ENCODE measurements around the gene CHD3.
"Not testable (repeated sequence)": the region's sequence is repeated elsewhere in the genome, so short reads cannot be mapped to it uniquely, and the experiment has no call there.

Gene CHD3

DNA sequence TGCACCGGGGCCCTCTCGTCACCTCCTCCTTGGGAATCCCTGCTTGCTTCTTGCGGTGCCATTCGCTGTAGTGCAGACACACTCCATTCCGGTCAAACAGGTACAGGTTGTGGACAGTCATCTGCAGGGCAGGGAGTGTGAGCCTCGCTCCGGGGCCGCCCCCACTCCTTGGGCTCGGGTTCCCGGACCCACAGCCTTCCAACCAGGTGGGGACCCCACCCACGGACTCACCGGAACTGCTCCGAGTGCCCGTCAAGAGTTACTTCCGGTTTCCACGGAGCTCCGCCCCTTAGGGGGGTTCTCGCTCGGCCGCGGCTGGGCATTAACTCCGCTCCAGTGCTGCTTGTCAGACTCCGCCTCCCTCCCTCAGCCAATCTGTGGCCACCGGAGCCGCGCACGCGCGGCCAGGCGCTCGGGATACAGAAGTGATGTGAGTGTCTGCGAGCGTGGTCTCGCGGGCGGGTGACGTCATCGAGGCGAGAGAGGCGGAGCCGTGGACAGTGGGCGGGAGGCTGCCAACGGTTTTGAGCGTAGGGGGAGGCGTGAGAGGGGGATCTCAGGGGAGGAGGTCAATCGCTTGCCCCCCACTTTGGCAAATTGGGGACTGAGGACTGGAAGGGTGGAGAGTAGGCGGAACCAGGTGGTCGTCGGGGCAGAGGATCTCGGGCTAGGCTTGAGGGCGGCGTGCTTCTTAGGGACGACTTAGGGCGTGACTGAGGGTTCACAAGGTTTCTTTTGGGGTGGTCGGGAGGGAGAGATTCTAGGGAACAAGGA, 43.3 kb downstream of the CHD3 start, which contains the start of the genes CNTROB and TRAPPC1:
Gene CNTROB, plus strand, starts transcription at position 498 of the 774 bp plus-strand sequence. CDS start 874 bp downstream, outside the sequence.
Gene TRAPPC1, minus strand, starts transcription at position 238 of the 774 bp plus-strand sequence. Its CDS starts 117 bp downstream, at position 121.
- DNase-seq (peak; percentile 99), ATAC-seq (peak; percentile 98)

DNA sequence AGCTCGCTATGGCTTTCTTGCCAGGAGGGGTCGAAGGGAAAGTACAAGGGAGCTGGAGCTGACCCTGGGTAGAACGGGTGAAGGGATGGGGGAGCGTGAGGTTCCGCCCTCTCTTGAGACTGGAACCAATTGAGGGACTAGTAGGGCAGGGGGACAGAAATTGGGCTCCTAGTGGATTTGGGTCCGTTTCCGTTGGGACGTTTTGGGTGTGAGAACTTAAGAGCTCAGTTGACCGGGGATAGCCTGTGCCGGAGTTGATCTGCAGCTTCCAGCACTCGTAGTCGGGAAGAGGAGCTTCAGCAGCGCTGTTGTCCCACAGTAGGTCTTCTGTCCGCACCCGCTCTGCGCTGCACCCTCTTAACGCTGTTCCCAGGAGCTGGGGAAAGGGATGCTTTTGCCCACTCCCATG, 43.9 kb downstream of the CHD3 start:
- DNase-seq (peak; percentile 36), ATAC-seq (peak; percentile 36)

DNA sequence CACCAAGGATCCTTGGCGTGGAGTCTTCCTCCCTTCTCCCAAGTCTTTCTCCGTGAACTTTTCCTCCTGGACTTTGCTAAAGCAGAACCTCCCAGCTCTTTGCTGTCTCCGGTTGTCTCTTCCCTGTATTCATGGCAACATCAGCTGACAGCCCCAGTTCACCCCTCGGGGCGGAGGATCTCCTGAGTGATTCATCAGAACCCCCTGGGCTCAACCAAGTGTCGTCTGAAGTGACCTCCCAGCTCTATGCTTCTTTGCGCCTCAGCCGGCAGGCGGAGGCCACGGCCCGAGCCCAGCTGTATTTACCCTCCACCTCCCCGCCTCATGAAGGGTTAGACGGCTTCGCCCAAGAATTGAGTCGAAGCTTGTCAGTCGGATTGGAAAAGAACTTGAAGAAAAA, 44.4 kb downstream of the CHD3 start:
- ATAC-seq, result no peak
- peak; percentile 44 for DNase-seq

DNA sequence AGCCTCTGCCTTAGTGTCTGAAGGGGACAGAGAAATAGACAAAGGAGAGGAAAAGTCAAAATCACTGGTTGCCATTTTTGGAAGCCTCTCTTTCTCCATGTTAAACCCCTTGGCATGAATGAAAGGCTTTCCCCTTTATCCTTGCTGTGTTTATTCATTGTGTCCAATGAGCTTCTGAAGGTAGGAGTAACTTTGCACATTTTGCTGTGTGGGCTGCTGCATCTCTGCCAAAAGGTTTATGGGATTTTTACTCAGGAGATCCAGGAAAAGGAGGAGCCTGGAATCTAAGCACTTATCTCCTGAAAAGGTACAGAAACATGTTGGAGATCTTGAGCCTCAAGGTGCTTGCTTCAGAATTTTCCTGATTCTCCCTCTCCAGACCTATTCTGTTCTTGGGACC, 47.3 kb downstream of the CHD3 start:
- DNase-seq (no peak), ATAC-seq (no peak)

DNA sequence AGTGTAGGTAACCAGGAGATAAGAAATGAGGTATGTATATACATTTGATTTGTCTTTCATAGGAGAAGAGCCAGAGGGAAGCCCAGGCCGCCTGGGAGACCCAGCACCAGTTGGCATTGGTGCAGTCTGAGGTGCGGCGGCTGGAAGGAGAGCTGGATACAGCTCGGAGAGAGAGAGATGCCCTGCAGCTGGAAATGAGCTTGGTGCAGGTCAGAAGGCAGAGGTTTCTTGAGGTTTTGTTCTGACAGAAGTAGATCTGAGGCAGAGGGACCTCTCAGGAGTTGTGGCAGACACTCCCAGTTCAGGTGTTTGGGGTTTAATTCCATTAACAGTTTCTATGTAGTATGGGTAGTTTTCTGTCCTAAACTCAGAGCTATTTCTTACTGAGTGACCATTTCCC, 51.4 kb downstream of the CHD3 start:
- no peak for DNase-seq
- ATAC-seq, result no peak

DNA sequence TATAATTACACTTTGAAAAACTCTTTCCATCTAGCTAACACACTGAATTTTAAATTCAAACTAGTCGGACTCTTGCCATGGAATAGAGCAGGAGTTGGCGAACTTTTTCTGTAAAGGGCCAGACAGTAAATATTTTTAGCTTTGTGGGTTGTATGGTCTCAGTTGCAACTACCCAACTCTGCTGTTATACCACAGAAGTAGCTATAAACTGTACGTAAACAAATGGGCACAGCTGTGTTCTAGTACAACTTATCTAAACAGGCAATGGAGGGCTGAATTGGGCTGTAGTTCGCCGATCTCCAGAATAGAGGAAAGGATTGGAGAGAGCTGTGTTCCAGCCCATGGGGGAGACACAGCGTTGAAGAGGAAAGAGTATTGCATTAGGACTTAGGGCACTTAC, 52.2 kb downstream of the CHD3 start:
- DNase-seq (no peak), ATAC-seq (no peak)

DNA sequence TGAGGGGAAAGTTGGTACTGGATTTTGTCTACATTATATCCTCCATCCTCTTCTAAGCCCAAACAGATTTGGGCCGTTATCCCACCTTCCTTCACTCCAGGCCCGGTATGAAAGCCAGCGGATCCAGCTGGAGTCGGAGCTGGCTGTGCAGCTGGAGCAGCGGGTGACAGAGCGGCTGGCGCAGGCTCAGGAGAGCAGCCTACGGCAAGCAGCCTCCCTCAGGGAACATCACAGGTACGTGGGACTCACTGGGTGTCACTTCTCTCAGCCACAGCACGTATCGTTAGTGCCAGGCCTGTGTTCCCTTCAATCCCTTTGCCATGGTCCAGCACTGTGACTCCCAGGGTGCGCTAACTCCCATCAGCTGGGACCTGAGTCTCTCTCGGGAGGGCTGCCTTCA, 54.7 kb downstream of the CHD3 start:
- no peak for DNase-seq
- ATAC-seq, result no peak

DNA sequence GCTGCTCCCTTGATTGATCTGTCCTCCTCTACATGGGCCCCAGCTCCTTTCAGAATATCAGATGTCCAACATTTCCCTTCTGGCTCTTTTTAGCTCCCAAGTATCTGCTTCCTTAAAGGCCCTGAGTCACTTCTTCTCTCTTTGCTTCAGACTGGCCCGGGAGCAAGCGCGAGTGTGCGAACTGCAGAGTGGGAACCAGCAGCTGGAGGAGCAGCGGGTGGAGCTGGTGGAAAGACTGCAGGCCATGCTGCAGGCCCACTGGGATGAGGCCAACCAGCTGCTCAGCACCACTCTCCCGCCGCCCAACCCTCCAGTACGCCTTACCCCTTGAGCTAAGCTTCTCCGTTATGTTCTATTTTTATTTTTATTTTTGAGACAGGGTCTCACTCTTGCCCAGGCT, 55.7 kb downstream of the CHD3 start:
- ATAC-seq, result no peak
- no peak for DNase-seq

DNA sequence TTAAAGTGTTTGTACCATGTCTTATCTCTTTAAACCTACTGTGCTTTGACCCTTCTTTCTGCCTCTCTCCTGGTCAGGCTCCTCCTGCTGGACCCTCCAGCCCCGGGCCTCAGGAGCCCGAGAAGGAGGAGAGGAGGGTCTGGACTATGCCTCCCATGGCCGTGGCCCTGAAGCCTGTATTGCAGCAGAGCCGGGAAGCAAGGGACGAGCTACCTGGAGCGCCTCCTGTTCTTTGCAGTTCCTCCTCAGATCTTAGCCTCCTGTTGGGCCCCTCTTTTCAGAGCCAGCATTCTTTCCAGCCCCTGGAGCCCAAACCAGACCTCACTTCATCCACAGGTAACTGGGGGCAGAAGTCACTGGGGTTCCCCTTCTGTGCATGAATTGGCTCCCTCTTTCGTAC, 57.1 kb downstream of the CHD3 start:
- no peak for DNase-seq
- no peak for ATAC-seq

DNA sequence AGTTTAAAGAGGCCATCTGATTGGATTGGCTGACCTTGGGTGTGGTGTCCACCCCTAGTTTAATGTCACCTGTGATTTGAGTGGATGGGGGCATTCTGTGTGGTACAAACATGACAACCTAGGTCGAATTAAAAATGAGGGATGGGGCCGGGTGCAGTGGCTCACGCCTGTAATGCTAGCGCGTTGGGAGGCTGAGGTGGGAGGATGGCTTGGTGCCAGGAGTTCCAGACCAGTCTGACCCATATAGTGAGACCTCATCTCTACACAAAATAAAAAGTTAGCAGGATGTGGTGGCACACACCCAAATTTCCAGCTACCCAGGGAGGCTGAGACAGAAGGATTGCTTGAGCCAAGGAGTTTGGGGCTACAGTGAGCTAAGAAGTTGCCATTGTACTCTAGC, 57.9 kb downstream of the CHD3 start:
- DNase-seq (no peak), ATAC-seq (no peak)

DNA sequence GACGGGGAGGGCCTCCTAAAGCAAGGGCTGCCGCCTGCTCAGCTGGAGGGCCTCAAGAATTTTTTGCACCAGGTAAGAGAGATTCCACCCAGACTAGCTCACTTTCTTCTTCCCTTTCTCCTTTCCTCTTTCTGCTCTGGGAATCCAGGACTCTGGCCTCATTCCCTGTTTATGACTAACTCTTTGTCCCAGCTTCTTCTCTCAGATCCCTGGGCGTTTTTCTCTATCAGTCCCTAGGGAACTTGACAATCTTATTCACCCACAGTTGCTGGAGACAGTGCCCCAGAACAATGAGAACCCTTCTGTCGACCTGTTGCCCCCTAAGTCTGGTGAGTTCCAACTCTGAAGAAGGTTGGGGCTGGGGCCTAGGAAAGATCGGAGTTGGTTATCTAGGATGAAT, 59.1 kb downstream of the CHD3 start:
- ATAC-seq (no peak), DNase-seq (no peak)

DNA sequence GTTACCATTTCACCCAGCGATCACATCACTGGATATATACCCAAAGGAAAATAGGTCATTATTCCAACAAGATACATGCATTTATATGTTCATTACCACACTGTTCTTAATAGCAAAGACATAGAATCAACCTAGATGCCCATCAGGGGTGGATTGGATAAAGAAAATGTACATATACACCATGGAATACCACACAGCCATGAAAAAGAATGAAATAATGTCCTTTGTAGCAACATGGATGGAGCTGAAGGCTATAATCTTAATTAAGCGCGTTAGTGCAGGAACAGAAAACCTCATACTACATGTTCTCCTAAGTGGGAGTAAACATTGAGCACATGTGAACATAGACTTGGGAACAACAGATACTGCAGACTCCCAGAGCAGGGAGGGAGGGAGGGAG, 62.0 kb downstream of the CHD3 start:
- no peak for ATAC-seq
- DNase-seq, result no peak

DNA sequence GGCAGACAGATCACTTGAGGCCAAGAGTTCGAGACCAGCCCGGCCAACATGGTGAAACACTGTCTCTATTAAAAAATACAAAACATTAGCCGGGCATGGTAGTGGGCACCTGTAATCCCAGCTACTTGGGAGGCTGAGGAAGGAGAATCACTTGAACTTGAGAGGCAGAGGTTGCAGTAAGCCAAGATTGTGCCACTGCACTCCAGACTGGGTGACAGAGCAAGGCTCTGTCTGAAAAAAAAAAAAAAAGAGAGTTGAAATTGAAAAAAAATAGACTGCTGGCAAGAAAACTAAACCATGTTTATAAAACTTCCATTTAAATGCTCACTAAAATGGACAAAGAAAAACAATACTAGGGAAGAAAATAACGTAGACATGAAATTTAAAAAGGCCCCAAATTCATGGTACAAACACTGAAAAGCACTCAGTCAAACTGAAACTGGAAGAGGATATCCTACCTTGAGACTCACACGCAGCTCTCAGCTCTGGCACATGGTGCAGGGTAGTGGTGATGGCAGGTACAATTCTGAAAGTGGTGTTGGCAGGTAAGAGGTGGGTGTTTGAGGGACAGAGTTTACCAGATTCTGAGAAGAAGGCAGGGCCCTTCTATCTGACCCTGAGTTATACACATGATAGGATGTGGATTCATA, 62.7 kb downstream of the CHD3 start:
- DNase-seq, result peak; percentile 22

DNA sequence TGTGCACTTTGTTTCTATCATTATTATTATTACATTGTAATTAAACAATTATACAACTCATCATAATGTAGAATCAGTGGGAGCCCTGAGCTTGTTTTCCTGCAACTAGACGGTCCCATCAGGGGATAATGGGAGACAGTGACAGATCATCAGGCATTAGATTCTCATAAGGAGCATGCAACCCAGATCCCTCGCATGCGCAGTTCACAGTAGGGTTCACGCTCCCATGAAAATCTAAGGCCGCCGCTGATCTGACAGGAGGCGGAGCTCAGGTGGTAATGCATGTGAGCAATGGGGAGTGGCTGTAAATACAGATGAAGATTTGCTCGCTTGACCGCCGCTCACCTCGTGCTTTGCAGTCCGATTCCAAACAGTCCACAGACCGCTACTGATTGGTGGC, 64.7 kb downstream of the CHD3 start:
- not testable (repeated sequence) for DNase-seq, ATAC-seq

More for the DNA sequence above, 62.7 kb downstream of the CHD3 start:
- peak; percentile 87 for ATAC-seq

DNA sequence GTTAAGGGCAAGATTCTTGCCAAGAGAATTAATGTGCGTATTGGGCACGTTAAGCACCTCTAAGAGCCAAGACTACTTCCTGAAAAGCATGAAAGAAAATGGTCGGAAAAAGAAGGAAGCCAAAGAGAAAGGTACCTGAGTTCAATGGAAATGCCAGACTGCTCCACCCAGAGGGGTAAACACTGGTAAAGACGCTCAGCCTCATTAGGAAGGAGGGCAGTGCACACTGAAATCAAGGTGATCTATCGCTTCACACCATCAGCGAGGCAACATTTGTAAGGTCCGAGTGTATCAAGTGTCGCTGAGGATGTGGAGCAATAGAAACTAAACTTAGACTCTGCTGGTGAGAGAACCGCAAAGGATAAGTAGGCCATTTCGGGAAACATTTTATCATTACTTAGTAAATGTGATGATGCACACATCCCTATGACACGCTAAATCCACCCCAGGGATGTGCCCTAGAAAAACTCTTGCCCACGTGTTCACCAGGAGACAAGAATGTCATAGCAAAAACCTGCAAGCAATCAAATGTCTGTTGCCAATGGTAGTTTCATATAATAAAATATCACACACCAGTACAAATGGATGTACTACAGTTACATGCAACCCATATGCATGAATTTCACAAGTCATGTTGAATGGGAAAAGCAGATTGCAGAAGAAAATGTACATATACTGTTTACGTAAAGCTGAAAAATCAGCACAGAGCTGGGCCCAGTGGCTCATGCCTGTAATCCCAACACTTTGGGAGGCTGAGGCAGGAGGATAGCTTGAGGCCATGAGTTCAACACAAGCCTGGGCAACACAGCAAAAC, 67.0 kb downstream of the CHD3 start:
- no peak for ATAC-seq
- DNase-seq, result no peak

DNA sequence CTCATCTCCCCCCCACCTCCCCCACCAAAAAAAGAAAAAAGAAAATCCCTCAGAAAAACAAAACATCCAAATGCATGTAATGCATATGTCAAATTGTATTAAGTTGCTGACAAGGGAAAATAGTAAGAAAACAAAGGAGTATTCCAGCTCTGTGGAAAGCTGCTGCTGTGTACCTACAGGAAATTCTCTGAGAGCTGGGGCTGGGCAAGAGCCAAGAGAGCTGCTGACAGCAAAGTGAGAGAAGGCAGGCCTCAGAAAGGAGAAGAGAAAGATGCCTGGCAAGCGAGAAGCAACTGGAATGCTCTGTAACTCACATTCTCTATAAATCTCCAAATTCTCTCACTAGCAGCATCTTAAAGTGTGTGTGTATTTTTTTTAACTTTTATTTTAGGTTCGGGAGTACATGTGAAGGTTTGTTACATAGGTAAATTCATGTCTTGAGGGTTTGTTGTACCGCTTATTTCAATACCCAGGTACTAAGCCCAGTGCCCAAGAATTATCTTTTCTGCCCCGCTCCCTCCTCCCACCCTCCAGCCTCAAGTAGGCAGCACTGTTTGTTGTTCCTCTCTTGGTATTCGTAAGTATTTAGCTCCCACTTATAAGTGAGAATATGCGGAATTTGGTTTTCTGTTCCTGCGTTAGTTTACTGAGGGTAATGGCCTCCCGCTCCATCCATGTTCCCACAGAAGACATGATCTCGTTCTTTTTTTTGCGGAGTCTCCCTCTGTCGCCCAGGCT, 67.8 kb downstream of the CHD3 start:
- ATAC-seq (no peak), DNase-seq (no peak)

DNA sequence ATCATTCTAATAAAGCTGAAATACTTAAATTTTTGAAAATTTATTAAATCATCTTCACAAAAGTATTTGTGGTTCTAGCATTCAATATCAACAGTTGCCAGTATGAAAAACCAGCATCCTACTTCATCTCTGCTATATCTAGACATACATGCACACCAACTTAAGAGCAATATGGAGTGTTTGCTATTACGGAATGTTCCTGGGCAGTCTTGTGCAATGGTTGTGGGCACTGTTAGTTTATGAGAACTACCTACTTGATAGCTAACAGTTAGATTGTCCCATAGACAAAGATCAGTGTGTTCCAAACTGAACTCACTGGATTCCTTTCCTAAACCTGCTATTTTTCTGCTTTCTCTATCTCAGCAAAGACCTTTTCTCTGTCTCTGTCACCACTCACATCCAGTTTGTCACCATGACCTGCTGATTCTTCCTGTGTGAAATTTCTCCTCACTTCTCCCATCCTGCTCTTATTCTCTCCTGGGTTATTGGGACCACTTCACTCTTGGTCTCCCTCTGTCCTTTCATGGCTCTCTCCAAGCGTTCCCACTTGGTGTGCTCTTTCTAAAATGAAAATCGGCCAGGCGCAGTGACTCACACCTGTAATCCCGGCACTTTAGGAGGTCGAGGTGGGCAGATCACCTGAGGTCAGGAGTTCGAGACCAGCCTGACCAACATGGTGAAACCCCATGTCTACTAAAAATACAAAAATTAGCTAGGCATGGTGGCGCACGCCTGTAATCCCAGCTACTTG, 71.1 kb downstream of the CHD3 start:
- no peak for ATAC-seq
- no peak for DNase-seq

DNA sequence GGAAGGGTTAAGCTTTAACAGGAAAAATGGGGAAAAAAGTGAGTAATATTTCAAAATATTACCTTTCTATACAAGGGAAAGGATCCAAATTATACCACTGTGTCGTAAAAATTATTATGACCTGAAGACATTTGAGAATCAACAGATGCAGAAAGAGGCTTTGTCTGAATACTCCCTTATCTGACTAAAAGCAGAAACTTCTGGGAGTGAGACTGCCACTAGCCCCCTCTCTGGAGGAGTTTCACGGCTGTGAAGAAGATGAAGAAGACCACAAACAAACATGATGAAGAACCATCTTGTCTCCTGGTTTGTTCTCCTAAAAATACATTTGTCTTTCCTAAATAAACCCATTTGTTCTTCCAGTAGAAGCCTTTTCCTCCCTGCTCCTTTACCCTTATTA, 72.8 kb downstream of the CHD3 start:
- DNase-seq (no peak), ATAC-seq (no peak)

Measured in stimulated activated naive CD8-positive, alpha-beta T cell treated with anti-CD3 and anti-CD28 coated beads, Interleukin-15, Interleukin-2, amounts not matched to agents 100 U/mL and 50 U/mL, for 24 hours (primary cell).